CD4-positive, alpha-beta T cell treated with Interleukin-2 at 100 ng/mL for 4 hours (primary cell): ENCODE results near the gene DDR1.
"Not testable (repeated sequence)": the region's sequence is repeated elsewhere in the genome, so short reads cannot be mapped to it uniquely, and the experiment has no call there.

Experiments
- DNase-seq: peaks from one replicate; pipeline ENCODE4 v3.0.0-alpha.2; 2020; ENCODE audit warnings: low spot score

DDR1 gene

GRCh38 chr6:30894381-30894780 is 10.1 kb downstream of the DDR1 start:
- DNase-seq, result no peak

DNA sequence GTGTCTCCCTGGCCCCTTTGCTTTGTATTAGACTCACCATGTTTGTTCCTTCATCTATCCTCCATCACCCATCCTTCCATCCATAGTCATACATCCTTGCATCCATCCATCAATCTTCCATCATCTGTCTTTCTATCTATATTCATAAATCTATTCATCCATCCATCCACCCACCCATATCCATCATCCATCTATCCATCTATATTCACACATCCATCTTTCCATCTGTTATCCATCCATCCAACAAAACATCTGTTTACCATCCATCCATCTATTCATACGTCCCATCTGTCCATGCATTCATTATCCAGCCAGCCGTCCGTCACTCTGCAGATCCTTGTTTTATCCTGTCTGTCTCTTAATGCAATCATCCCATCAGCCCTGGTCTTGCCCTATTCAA is 10.6 kb downstream of the DDR1 start:
- no peak for DNase-seq

GRCh38 chr6:30895343-30895742 is 11.0 kb downstream of the DDR1 start:
- no peak for DNase-seq

- DNase-seq, result no peak
Observed at GRCh38 chr6:30896541-30896940, 12.2 kb downstream of the DDR1 start.

- no peak for DNase-seq
Observed at GRCh38 chr6:30897882-30898281, 13.6 kb downstream of the DDR1 start.

DNA sequence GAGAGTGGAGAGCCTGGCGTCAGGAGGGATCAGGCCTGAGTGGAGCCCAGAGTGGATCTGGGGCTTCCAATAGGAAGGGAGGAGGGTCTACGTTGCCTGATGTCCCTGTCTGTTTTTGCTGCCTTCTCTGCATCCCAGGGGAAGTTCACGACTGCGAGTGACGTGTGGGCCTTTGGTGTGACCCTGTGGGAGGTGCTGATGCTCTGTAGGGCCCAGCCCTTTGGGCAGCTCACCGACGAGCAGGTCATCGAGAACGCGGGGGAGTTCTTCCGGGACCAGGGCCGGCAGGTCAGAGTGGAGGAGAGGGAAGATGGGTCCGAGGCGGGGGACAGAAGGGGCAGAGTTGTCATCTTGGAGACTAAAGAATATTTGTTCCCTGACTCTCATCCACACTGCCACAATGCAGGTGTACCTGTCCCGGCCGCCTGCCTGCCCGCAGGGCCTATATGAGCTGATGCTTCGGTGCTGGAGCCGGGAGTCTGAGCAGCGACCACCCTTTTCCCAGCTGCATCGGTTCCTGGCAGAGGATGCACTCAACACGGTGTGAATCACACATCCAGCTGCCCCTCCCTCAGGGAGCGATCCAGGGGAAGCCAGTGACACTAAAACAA is 14.5 kb downstream of the DDR1 start:
- no peak for DNase-seq

DNA sequence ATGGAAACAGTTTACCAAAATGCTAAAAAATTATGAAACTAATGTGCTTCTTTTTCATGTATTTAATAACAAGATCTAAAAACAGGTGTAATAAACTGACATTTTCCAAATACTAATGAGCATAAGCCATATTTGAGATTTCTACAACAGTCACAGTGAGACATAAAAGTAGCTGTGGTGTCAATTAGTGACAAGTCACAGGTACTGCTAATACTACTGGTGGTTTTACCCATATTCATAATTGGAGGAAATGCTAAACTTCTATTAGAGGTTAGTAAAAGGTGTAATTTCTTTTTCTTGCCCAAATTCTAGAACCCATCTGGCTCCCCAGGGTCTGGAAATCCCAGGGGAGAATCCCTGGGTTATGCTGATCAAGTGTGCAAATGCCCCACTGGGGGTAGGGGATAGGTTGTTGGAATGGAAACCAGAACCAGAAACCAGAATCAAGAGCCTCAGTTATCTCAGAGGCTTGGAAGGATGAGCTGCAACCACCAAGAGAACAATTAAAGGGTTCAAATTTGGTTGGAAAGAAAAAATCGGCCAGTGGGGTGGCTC is 16.6 kb downstream of the DDR1 start:
- DNase-seq, result no peak

GRCh38 chr6:30901436-30901835 is 17.1 kb downstream of the DDR1 start:
- DNase-seq, result no peak

GRCh38 chr6:30902196-30902595 is 17.9 kb downstream of the DDR1 start:
- DNase-seq, result not testable (repeated sequence)

DNA sequence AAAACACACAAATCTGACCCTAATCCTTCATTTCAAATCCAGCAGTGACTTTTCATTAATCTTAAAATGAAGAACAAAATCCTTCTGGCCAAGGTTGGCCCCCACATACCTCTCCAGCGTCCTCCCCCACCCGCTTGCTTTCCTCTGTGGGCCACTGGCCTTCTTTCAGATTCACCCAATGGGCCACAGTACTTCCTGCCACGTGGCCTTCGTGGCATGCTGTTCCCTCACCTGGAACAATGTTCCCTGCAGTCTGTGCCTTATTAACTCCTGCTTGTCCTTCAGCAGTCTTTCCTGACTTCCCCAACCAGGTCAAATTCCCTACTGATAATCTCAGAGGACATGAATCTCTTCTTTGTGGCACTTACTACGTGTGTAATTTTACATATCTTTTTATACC is 18.4 kb downstream of the DDR1 start:
- DNase-seq, result no peak

DNA sequence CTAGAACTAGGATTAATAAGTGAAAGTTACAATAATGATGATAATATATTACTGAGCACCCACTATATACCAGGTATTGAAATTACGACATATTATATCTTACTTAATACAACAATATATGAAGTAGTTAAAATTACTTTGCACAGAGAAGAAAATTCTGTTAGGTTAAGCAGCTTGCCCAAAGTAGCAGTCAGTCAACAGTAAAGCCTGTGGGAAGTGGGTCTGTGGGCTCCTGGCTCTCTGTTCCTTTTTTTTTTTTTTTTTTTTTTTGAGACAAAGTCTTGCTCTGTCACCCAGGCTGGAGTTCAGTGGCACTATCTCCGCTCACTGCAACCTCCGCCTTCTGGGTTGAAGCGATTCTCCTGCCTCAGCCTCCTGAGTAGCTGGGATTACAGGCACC is 18.9 kb downstream of the DDR1 start:
- DNase-seq, result no peak

GRCh38 chr6:30907290-30907757 is 23.0 kb downstream of the DDR1 start:
- DNase-seq, result not testable (repeated sequence)

GRCh38 chr6:30907758-30908591 is 23.7 kb downstream of the DDR1 start, which contains the start of gene GTF2H4:
Gene GTF2H4 (plus strand): TSS chr6:30908207.
- DNase-seq, result peak; percentile 97

GRCh38 chr6:30908700-30909099 is 24.4 kb downstream of the DDR1 start:
- no peak for DNase-seq

- DNase-seq, result not testable (repeated sequence)
Observed at GRCh38 chr6:30910473-30910872, 26.2 kb downstream of the DDR1 start.

GRCh38 chr6:30912746-30913520 is 28.6 kb downstream of the DDR1 start:
- DNase-seq, result no peak

GRCh38 chr6:30913721-30914075 is 29.4 kb downstream of the DDR1 start:
- DNase-seq, result no peak

DNA sequence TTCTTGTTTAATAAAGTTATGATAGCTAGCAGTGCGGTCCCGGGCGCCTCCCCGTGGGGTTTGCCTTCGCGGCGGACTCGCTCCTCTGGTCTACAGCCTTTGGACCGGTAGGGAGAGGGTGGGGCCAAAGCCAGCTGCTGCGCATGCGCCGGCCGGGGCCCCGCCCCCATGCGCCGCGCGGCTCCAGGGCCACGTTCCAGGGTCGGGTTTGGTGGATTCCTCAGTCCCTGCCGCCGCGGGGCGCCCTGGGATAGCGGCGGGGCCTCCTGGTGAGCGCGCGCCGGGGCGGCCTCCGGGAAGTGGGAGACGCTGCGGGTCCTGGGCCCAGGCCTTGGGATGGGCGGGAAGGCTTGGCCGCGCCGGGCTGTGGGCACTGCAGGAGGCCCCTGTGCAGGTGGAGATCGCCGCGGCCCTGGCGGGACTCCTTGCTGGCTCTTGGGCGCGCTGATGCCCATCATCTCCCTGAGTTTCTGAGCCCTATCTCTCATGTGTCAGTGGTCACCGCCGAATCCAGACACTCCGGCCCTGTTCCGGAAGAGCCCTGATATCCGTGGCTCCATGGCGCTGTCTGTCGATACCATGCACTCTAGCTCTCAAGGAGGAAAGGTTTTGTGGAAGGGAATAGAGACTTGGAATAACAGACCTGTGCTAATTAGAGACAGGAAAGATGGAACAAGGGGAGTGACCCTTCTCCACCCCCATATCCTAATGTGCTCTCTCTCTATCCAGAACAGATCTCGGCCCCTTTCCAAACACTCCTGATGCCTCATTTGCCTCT is 29.9 kb downstream of the DDR1 start, which contains the start of gene VARS2:
VARS2 (plus strand) TSS at position 163 of the 778 bp plus-strand sequence; CDS start at position 762, 599 bp downstream.
- peak; percentile 89 for DNase-seq

DNA sequence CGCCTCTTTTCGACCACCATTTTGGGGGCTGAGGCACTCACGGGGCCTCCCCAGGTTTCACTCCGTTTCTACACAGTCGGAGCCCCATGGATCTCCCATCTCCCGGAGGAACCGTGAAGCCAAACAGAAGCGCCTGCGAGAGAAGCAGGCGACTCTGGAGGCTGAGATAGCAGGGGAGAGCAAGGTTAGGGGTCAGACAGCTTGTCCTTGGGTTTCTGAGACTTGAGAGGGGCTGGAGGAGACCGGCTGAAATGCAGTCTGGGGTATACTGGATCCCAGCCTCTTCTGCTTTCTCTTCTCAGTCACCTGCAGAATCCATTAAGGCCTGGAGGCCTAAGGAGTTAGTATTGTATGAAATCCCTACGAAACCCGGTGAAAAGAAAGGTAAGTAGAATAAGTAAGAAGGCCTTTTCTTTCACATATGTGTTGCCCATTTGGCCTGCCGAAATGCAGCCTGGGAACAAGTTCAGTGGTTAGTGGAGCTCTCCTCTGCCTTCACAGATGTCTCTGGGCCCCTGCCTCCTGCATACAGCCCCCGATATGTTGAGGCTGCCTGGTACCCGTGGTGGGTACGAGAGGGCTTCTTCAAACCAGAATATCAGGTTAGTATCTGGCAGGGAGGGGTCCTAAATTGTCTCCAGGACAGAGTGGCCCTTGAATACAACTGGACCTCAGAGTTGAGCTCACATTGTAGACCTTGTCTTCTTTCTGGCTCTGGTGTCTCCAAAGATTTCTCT is 30.7 kb downstream of the DDR1 start:
- DNase-seq, result no peak

- DNase-seq, result peak; percentile 32
Observed at GRCh38 chr6:30915591-30915946, 31.2 kb downstream of the DDR1 start.

DNA sequence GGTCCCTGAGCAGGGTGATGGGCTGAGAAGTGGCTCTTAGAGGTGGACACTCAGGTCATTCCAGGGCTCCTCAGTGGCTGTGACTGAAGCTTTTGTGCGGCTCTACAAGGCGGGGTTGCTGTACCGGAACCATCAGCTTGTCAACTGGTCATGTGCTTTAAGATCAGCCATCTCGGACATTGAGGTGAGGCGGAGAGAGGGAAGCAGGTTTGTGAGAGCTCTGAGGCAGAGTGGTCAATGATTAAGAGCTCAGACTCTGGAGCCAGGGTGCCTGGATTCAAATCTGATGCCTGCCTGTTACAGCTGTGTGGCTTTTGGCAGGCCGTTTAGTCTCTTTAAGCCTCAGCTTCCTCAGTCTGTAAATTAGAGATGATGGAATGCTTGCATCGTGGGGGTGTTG is 32.7 kb downstream of the DDR1 start:
- no peak for DNase-seq
